A204.1 (cell line): ENCODE measurements around the gene TERT.
"Not testable (repeated sequence)": the region's sequence is repeated elsewhere in the genome, so short reads cannot be mapped to it uniquely, and the experiment has no call there.

ENCODE experiments used
- FAIRE-seq: peaks from 2 replicates; lab custom pipeline; 2012; peaks lifted over from hg19 to GRCh38; lab: Jason Lieb, UNC

Gene TERT

GRCh38 chr5:1294206-1294834, 548 bp downstream of the TERT start:
- FAIRE-seq: no peak

GRCh38 chr5:1293416-1294205, 1.3 kb downstream of the TERT start:
- no peak for FAIRE-seq

- no peak for FAIRE-seq
Measured at GRCh38 chr5:1292846-1293415, 1.9 kb downstream of the TERT start.

- FAIRE-seq: no peak
Measured at GRCh38 chr5:1292139-1292538, 2.7 kb downstream of the TERT start.

GRCh38 chr5:1291611-1292080, 3.2 kb downstream of the TERT start:
- FAIRE-seq: no peak

- FAIRE-seq: not testable (repeated sequence)
Measured at GRCh38 chr5:1290956-1291355, 3.9 kb downstream of the TERT start.

- not testable (repeated sequence) for FAIRE-seq
Measured at GRCh38 chr5:1289559-1289958, 5.3 kb downstream of the TERT start.

- FAIRE-seq: no peak
Measured at GRCh38 chr5:1288439-1289335, 6.2 kb downstream of the TERT start.

GRCh38 chr5:1285883-1286291, 9.0 kb downstream of the TERT start:
- FAIRE-seq: no peak

- FAIRE-seq: no peak
Measured at GRCh38 chr5:1285141-1285540, 9.7 kb downstream of the TERT start.

- not testable (repeated sequence) for FAIRE-seq
Measured at GRCh38 chr5:1284336-1284970, 10.4 kb downstream of the TERT start.

- FAIRE-seq: not testable (repeated sequence)
Measured at GRCh38 chr5:1283729-1284041, 11.2 kb downstream of the TERT start.

- FAIRE-seq: not testable (repeated sequence)
Measured at GRCh38 chr5:1282993-1283728, 11.7 kb downstream of the TERT start.

- FAIRE-seq: no peak
Measured at GRCh38 chr5:1282131-1282992, 12.5 kb downstream of the TERT start.

GRCh38 chr5:1281038-1281882, 13.6 kb downstream of the TERT start:
- FAIRE-seq: no peak

- FAIRE-seq: no peak
Measured at GRCh38 chr5:1280177-1281037, 14.5 kb downstream of the TERT start.

GRCh38 chr5:1279443-1280151, 15.3 kb downstream of the TERT start:
- FAIRE-seq: no peak
